Measurements from ENCODE around the gene COQ10B.

COQ10B gene

DNA sequence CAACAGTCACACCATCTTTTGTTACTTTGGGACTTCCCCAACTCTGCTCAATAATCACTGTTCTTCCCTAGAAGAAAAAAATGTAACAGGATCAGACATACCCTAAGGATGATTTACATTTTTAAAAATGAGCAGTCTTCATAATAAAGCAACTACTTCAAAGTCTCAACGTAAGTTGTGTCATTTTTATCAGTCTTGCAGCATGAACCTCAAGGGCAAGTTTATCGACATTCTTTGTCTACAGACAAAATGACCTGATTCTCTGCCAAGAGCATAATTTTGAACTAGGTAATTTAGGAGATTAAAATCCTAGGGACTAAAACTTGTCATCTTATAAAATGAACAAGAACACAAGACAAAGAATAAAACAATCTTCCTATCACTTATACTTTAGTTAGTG, 44.0 kb downstream of the COQ10B start:
- intact Hi-C loops (cut with DNase I), result loop anchor here (10.0 kb wide), 1 partner anchor 63 kb away; the partner anchor contains the start of gene SF3B1
- no peak for DNase-seq

DNA sequence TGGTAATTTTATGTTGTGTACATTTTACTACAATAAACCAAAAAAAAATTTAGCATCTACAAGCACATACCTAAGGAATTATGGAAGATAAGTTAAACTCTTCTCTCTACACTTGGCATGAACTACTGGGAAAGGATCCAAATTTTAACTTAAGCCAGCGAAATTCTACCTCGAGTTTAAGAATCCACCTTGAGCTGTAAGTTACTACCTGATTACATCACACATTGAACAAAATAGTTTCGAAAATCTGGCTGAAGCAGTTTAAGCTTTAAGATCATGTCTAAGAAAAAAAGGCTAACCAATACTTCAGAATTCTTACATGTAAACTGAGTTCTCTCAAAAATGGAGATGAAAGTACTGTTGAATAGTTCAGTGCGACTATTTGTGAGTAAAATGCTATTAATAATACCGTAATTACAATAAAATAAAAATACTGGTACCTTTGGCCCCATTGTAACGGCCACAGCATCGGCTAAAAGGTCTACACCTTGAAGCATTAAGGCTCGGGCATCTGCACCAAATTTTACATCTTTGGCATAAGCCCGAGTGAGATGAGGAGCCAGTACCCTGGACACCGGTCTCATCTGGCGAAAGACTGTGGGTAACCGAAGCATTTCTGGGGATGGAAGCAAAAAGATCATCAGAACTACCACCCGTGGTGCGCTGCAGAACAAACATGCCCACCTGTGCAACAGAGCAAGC, 45.0 kb downstream of the COQ10B start:
- DNase-seq, result no peak
- intact Hi-C loops (cut with DNase I), result loop anchor here (2.0 to 10.0 kb wide), 3 partner anchors 18 to 206 kb away; partner anchors contain the start of genes MARS2, MOB4 and SF3B1

DNA sequence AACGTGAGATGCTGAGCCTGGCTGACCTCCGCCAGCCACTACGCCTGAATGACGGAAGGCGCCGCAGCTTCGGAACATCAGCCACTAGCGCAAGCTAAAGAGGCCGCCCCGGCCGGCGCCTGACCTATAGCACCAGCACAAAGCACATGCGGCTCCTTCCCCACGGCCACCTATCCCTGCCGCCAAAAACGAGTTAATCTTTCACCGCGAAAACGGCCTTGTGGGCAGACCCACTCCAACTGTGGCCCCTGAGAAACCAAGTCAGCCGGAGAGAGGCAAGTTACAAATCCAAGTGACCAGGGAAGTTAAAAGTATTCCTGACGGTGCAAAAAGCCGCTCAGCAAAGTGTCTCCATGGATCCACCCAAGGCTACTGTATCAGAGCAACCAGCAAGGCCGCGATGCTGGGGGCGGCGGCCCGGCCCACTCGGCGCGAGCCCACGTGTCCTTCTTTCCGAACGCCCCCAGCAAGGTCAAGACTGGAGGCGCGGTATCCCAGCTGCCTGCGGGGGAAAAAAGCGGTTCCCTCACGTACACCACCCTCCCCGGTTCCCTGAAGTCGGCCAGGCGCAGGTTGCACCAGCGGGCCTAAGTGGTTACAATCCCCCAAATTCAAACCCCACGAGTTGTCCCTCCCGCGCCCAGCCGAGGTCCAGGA, 45.7 kb downstream of the COQ10B start:
- DNase-seq, result peak in 41 of 42 donors; percentile 9 to 70 (median 43)
- intact Hi-C loops (cut with DNase I), result loop anchor here (1.0 to 10.0 kb wide), 4 partner anchors 18 to 206 kb away; partner anchors contain the start of genes COQ10B, MARS2, MOB4 and SF3B1

DNA sequence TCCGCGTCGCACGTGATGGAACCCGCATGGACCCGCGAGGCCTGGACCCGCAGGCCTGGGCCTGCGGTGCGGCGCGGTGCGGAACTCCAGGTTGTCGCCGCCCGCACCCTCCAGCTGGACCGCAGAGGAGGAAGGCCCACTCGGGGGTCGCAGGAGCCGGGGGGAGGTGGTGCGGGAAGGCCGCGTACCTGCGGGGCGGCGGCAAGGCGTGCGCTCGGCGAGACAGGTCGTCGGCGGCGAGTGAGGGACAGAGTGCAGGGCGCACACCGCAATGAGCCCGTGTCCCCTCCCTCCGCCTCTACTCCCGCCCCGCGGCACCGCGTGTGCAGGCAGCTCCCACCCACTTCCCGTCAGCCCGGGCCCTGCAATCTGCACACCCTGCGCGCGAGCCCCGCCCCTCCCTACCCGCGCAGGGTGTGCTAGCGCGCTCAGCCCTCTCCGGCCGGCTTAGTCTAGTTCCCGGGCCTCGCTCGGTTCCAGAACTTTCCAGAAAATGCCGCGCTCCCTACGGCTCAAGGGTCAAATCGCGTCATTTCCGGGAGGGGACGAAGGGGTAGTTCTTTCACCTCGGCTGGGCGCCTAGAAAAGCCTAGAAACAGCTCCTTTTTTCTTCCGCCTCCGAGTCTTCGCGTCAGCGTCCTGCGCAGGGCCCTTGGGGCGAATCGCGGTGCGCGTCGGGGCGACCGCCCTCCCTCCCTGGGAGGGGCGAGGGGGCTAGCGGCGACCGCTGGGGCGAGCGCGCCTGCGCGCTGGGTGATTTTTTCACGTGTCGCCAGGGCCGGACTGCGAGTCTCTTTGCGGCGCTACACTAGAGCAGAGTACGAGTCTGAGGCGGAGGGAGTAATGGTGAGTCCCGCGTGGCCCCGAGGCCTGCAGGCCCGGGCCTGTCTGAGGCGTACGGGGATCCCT, 46.5 kb downstream of the COQ10B start, which contains the start of the genes HSPD1 and HSPE1:
Gene HSPD1, minus strand, starts transcription at position 247 of the 909 bp plus-strand sequence. CDS start 992 bp downstream, outside the sequence.
Gene HSPE1, plus strand, starts transcription at position 786 of the 909 bp plus-strand sequence. Its CDS starts 58 bp downstream, at position 844.
- intact Hi-C loops (cut with DNase I), result loop anchor here (1.0 to 10.0 kb wide), 4 partner anchors 17 to 205 kb away; partner anchors contain the start of genes COQ10B, MARS2, MOB4 and SF3B1
- DNase-seq, result peak; percentile 95 to 100 (median 98)

DNA sequence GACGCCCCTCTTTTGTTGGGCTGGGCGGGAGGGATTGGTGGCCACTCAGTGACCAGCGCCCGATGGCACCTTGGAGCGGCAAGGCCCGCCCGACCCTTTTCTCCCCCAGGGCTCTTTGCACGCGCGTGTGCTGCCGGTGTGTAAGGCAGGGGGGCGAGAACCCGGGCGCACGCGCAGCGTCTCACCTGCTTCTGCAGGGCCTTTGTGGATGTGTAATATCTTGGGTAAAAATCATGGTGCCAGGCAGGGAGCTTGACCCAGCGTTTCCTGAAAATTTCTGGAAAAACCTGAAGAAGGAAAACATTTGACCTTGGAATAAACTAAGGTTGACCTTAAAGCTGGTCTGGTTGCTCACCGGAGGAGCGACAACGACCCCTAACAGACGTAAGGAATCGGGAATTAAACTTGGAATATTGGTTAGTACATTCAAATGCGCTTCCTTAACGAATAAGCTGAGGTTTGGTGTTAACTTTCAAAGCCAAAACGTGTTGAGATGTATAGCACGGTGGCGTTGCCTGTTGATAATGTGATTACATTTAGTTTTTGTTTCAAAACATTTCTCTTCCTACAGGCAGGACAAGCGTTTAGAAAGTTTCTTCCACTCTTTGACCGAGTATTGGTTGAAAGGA, 47.3 kb downstream of the COQ10B start:
- intact Hi-C loops (cut with DNase I), result no loop called here

DNA sequence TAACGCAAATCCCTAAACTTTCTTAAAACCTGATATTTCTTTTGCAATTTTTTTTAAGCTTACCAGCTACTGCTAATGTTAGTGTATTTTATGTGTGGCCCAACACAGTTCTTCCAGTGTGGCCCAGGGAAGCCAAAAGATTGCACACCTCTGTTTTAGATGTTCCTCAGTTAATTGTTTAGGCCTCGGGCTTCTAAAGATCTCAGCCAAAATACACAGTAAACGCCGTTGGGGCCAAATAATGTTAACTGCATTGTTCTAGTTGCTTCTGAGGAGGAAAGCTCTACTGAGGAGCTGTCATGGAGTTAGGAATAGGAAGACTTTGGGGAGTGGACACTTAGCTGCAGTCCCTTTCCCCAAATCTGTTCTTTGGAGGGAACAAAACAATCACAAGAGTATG, 48.8 kb downstream of the COQ10B start:
- intact Hi-C loops (cut with DNase I), result no loop called here
- DNase-seq, result no peak

More for the DNA sequence above, 47.3 kb downstream of the COQ10B start:
- DNase-seq, result peak in 9 of 42 donors; percentile 22 to 72 (median 44)

DNA sequence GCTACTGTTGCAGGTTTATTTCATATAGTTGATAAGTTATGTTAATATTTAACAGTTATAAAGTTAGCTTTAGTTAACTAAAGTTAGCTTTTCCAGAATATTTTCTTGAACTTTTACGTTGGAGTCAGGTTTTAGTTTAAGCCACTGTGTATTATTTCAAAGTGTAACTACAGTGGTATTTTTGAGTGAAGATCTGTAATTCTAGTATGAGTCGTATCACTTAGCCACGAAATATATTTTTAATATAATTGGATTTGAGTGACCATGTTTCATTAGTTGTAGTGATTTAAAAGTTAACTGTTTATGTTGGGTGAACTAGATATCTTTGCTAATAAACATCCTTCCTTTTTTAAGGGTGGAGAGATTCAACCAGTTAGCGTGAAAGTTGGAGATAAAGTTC, 49.3 kb downstream of the COQ10B start:
- DNase-seq, result no peak
- intact Hi-C loops (cut with DNase I), result no loop called here

DNA sequence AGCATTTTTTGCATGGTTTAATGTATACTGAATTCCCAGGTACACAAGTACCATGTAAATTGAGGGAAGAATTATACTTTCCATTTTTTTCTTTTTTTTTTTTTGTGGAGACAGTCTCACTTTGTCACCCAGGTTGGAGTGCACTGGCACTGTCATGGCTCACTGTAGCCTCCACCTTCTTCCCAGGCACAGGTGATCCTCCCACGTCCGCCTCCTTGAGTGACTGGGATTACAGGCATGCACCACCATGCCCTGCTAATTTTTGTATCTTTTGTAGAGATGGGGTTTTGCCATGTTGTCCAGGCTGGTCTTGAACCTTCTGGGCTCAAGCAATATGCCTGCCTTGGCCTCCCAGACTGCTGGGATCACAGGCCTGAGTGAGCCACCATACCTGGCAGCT, 50.6 kb downstream of the COQ10B start:
- intact Hi-C loops (cut with DNase I), result no loop called here
- no peak for DNase-seq

DNA sequence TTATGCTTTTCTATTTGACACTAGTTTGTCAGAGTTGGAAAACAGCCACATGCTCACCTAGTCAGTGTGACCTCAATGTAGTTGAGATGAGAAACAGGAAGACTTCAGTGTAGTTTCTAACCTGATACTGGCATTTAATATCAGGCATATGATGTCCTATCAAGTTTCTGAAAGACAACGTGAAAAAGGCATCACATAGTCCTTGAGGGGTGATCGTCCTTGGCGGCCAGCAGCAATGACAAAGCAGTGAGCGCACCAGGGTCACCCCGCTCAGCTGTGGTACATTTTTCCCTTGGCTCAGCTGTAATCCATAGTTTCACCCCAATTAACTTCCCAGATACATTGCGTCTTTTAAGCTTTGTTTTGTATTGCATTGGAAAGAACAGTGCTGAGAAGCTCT, 51.2 kb downstream of the COQ10B start:
- DNase-seq, result no peak
- intact Hi-C loops (cut with DNase I), result no loop called here

DNA sequence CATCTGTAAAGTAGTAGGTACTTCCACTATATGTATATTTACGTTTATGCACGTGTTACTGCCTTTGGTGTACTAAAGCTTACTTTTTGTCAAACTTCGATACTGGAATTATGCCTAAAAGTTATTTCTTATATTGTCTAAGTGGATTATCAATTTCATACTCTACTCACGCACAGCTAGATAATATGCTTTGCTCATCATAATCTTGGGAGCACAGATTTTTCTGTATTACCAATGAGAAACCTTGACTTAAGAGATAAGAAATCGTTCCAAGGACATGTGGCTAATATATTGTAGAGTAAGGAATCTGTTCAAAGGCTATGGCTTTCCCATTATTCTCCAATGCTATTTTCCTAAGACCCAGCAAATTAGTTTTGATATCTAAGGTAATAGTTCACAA, 53.3 kb downstream of the COQ10B start:
- no peak for DNase-seq
- intact Hi-C loops (cut with DNase I), result no loop called here

DNA sequence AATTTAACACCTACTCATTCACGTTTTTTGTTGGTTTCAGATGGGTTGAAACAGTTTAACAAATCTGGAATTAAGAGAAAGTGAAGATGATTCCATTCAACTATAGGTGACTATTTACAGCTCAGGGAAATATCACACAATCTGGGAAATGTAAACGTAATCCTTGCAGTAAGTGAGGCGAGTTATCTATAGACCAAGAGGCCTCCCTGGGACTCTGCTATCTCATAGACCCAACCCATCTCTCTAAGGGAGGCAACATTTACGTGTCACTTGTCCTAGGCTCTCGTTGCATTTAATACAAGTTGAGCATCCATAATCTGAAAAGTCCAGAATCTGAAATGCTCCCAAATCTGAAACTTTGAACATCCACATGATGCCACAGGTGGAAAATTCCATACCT, 60.6 kb downstream of the COQ10B start:
- intact Hi-C loops (cut with DNase I), result loop anchor here (10.0 kb wide), 1 partner anchor 111 kb away; no protein-coding TSS in a partner anchor

DNA sequence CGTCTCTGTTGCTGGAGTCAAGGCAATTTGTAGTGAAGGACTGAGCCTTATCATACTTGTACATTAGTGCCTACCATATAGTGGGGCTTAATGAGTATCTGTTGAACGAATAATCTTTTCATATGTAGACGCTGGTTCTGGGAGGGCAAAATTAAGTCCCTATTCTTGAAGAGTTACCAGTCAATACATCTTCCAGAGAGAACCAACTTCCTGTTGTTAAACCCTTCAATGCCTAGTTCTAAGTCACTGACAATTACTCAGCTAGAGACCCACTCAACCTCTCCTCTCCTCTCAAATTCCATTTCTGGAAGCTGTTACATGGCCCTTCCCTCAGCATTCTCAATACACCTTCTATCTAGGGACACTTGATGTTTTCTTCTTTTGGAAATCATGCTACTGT, 61.4 kb downstream of the COQ10B start:
- no peak for DNase-seq
- intact Hi-C loops (cut with DNase I), result loop anchor here (10.0 kb wide), 1 partner anchor 110 kb away; no protein-coding TSS in a partner anchor

More for the DNA sequence above, 60.6 kb downstream of the COQ10B start:
- no peak for DNase-seq

DNA sequence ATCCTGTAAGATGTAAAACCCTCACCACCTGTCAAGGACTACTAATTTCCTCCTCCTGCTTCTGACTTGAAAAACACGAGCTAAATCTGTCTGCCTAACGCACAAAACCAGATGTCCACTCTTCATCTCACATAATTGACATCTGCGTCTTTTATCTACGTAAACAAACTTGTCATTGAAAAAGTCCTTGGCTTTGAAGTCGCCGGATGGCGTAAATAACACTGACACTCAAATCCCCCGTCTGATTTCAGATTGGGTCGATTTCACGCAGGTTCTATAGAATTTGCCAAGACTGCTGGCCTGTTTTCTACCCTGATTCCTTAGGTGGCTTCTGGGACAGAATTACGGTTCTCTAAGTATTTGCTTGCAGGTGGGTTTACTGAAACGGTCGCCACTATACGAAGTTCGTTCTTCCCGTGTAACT, 62.0 kb downstream of the COQ10B start:
- intact Hi-C loops (cut with DNase I), result loop anchor here (10.0 kb wide), 1 partner anchor 109 kb away; no protein-coding TSS in a partner anchor
- peak in 1 of 42 donors; percentile 17 for DNase-seq

DNA sequence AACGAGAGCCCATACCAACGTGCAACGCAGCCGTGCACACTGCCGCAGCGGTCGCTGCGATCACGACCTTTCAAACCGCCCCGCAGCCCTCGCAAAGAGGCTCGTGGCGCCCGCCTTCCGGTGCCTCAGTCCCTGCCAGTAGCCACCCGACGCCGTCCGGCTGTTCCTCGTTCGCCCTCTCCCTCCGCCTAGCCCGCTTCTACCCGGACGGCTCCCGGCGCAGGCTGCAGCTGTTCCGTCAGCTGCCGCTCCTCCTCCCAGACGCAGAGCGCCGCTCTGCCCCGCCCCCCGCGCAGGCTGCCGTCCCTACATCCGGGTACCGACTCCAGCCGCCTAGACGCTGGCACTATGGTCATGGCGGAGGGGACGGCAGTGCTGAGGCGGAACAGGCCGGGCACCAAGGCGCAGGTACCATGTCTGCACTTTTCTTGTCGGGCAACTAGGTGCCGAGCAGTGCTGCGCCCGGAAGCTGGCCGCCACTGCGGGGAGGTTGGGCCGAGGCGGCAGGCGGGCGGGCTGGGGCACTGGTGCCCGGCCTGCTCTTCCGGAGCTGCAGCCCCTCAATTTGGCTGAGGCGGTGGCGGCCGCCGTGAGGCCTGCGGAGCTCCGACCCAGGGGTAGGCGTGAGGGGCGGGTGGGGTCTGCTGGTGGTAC, 62.5 kb downstream of the COQ10B start, which contains the start of gene MOB4:
Gene MOB4, plus strand, starts transcription at position 328 of the 654 bp plus-strand sequence. Its CDS starts 21 bp downstream, at position 349.
- intact Hi-C loops (cut with DNase I), result loop anchor here (2.0 to 10.0 kb wide), 2 partner anchors 17 to 109 kb away; partner anchors contain the start of gene HSPD1
- peak; percentile 86 to 98 (median 96) for DNase-seq

DNA sequence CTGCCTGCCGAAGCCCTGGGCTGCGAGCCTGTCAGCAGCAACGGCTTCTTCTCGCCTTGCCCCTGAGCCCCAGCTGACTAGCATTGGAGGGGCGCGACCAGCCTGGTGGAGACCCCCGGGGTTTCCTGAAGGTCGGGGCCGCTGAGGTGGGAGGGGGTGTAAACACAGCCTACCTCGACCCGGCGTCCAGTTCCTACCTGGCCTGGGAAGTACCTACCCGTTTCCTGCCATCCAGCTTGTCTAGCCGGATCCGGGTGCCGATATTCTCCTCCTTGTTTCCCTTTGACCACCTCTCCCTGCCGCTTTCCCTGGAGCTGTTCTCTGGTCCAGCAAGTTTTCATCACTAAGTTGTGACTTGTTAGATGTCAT, 63.0 kb downstream of the COQ10B start:
- intact Hi-C loops (cut with DNase I), result loop anchor here (2.0 to 10.0 kb wide), 2 partner anchors 18 to 108 kb away; partner anchors contain the start of gene HSPD1
- DNase-seq, result peak in 19 of 42 donors; percentile 1 to 56 (median 36)

DNA sequence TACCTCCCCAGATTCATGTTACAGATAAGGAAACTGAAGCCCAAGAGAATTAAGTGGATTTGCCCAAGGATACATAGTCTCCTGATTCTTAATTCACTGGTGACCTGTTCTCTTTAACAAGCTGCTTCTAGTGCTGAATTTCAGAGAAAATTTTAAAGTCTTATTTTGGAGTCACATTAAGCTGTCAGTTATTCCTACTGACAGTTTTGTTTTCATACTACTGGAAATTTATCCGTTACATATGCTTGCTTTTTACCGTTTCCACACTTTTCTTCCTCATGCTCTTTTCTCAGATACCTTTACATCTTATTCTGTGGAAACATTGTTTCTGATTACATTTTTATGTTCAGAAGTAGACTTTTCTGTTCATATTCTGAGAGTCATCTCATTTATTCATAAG, 63.8 kb downstream of the COQ10B start:
- no peak for DNase-seq
- intact Hi-C loops (cut with DNase I), result loop anchor here (2.0 to 10.0 kb wide), 2 partner anchors 18 to 108 kb away; partner anchors contain the start of gene HSPD1
